Mesothelial cell of epicardium (in vitro differentiated cells): Measurements from ENCODE around the gene FAM222A. TPM values are rescaled to one million over a fixed set of nuclear protein-coding genes. Genes with fewer than 3 reads are reported as not detected.

Source experiments
- DNase-seq, 2 experiments: peaks; one replicate each; pipeline ENCODE4 v3.0.0; 2021; ENCODE audit warnings: low spot score in 2 of 2; ENCODE audit not compliant: unreplicated experiment in 2 of 2
- H3K27ac Mint-ChIP-seq: 2 replicates; pipeline ENCODE4 v1.8.0; 2021; ENCODE audit warnings: mixed read lengths
- H3K27me3 Mint-ChIP-seq: 2 replicates; pipeline ENCODE4 v1.8.0; 2021; ENCODE audit warnings: low read depth, mixed read lengths
- H3K36me3 Mint-ChIP-seq: 2 replicates; pipeline ENCODE4 v1.8.0; 2021; ENCODE audit warnings: mixed read lengths
- H3K4me1 Mint-ChIP-seq: 2 replicates; pipeline ENCODE4 v1.8.0; 2021; ENCODE audit warnings: mixed read lengths
- H3K4me3 Mint-ChIP-seq: 2 replicates; pipeline ENCODE4 v1.8.0; 2021; ENCODE audit warnings: mild to moderate bottlenecking, moderate library complexity, mixed read lengths
- H3K9me3 Mint-ChIP-seq: 2 replicates; pipeline ENCODE4 v1.8.0; 2021; ENCODE audit warnings: mixed read lengths
- CTCF ChIP-seq: fragments of 200-600 bp; sonication (generic); IDR thresholded peaks from one replicate; pipeline ENCODE4 v1.5.0; 2021; ENCODE audit warnings: antibody characterized with exemption; ENCODE audit not compliant: unreplicated experiment
- total RNA-seq: library from RNA; stranded (reverse); gene quantifications from 3 replicates; pipeline ENCODE4 v1.2.1, GENCODE V29; 2021

The FAM222A gene
- total RNA-seq, 1 donor from 2014 or later, result 1.1 TPM

GRCh38 chr12:109771746-109772621 lies 58.4 kb downstream of the FAM222A start:
- H3K36me3 Mint-ChIP-seq, result no peaks in the 10 kb centered on the region
- no peak for TF ChIP-seq CTCF
- no peak overlapping the region for H3K27ac Mint-ChIP-seq
- no peak overlapping the region for H3K4me3 Mint-ChIP-seq
- H3K9me3 Mint-ChIP-seq, result no peaks in the 10 kb centered on the region
- peaks cover 7% of the 10 kb centered on the region for H3K27me3 Mint-ChIP-seq
- no peaks in the 10 kb centered on the region for H3K4me1 Mint-ChIP-seq
- no peak for DNase-seq

- H3K36me3 Mint-ChIP-seq, result no peaks in the 10 kb centered on the region
- DNase-seq, result no peak
- H3K4me3 Mint-ChIP-seq, result no peak overlapping the region
- TF ChIP-seq CTCF, result no peak
- no peaks in the 10 kb centered on the region for H3K9me3 Mint-ChIP-seq
- H3K4me1 Mint-ChIP-seq, result no peaks in the 10 kb centered on the region
- H3K27me3 Mint-ChIP-seq, result peaks cover 7% of the 10 kb centered on the region
- H3K27ac Mint-ChIP-seq, result no peak overlapping the region
These were observed 59.1 kb downstream of the FAM222A start for GRCh38 chr12:109772622-109773321.

GRCh38 chr12:109773384-109774011 lies 59.9 kb downstream of the FAM222A start:
- H3K4me1 Mint-ChIP-seq, result no peaks in the 10 kb centered on the region
- no peaks in the 10 kb centered on the region for H3K36me3 Mint-ChIP-seq
- no peak overlapping the region for H3K4me3 Mint-ChIP-seq
- TF ChIP-seq CTCF, result no peak
- H3K27ac Mint-ChIP-seq, result no peak overlapping the region
- no peaks in the 10 kb centered on the region for H3K9me3 Mint-ChIP-seq
- peaks cover 7% of the 10 kb centered on the region for H3K27me3 Mint-ChIP-seq
- DNase-seq, result no peak

- H3K36me3 Mint-ChIP-seq, result no peaks in the 10 kb centered on the region
- no peak overlapping the region for H3K4me3 Mint-ChIP-seq
- peaks cover 7% of the 10 kb centered on the region for H3K27me3 Mint-ChIP-seq
- peak; percentile 59 to 84 for DNase-seq
- H3K9me3 Mint-ChIP-seq, result no peaks in the 10 kb centered on the region
- peak; percentile 60 for TF ChIP-seq CTCF
- H3K4me1 Mint-ChIP-seq, result no peaks in the 10 kb centered on the region
- H3K27ac Mint-ChIP-seq, result no peak overlapping the region
These were observed 61.7 kb downstream of the FAM222A start for GRCh38 chr12:109775172-109775881.

GRCh38 chr12:109776624-109777023 lies 63.0 kb downstream of the FAM222A start:
- Mint-ChIP-seq H3K4me3 (no peak overlapping the region), H3K4me1 (no peaks in the 10 kb centered on the region), H3K9me3 (no peaks in the 10 kb centered on the region), H3K27ac (no peak overlapping the region), H3K27me3 (peaks cover 7% of the 10 kb centered on the region), H3K36me3 (no peaks in the 10 kb centered on the region)
- no peak for TF ChIP-seq CTCF
- DNase-seq, result no peak
